Mesenchymal stem cell (in vitro differentiated cells and primary cell): ENCODE results near the gene BMPR1B.

Source experiments
- DNase-seq: peaks from one replicate; pipeline ENCODE4 v3.0.0-alpha.2; 2013
- H2AFZ ChIP-seq: one replicate; pipeline ENCODE4 v1.6.1; 2013; ENCODE audit warnings: low read depth, mild to moderate bottlenecking, control low read depth, inconsistent platforms, low read length, moderate library complexity
- H2AK5ac ChIP-seq: 2 replicates; pipeline ENCODE4 v1.6.1; 2013; ENCODE audit warnings: low read length, moderate library complexity, mild to moderate bottlenecking, inconsistent platforms; ENCODE audit not compliant: severe bottlenecking
- H2BK120ac ChIP-seq: one replicate; pipeline ENCODE4 v1.6.1; 2013; ENCODE audit warnings: low read depth, mild to moderate bottlenecking, inconsistent platforms, low read length, moderate library complexity
- H2BK12ac ChIP-seq, 2 experiments: one replicate each; pipeline ENCODE4 v1.6.1; 2013; ENCODE audit warnings: inconsistent platforms in 2 of 2, low read length in 2 of 2, mild to moderate bottlenecking in 2 of 2, moderate library complexity in 2 of 2, control low read depth in 1 of 2
- H2BK15ac ChIP-seq: one replicate; pipeline ENCODE4 v1.6.1; 2013; ENCODE audit warnings: mild to moderate bottlenecking, low read depth, inconsistent platforms; ENCODE audit not compliant: poor library complexity, severe bottlenecking
- H2BK5ac ChIP-seq: 2 replicates; pipeline ENCODE4 v1.6.1; 2013; ENCODE audit warnings: low read depth, mild to moderate bottlenecking, low read length, control low read depth, inconsistent platforms; ENCODE audit not compliant: poor library complexity, severe bottlenecking
- H3K14ac ChIP-seq, 2 experiments: one replicate each; pipeline ENCODE4 v1.6.1; 2013; ENCODE audit warnings: inconsistent platforms in 2 of 2, low read length in 2 of 2, control low read depth in 1 of 2, mild to moderate bottlenecking in 1 of 2, moderate library complexity in 1 of 2
- H3K18ac ChIP-seq, 2 experiments: one replicate each; pipeline ENCODE4 v1.6.1; 2013; ENCODE audit warnings: inconsistent platforms in 2 of 2, low read length in 2 of 2, control low read depth in 1 of 2, low read depth in 1 of 2, mild to moderate bottlenecking in 1 of 2
- H3K23ac ChIP-seq, 2 experiments: one replicate each; pipeline ENCODE4 v1.6.1; 2013; ENCODE audit warnings: inconsistent platforms in 2 of 2, low read length in 2 of 2, mild to moderate bottlenecking in 2 of 2, moderate library complexity in 2 of 2, control low read depth in 1 of 2
- H3K27ac ChIP-seq: 2 replicates; pipeline ENCODE4 v1.5.1; 2013; ENCODE audit warnings: mild to moderate bottlenecking, moderate library complexity, low read length, control low read depth, inconsistent platforms; ENCODE audit not compliant: poor library complexity, severe bottlenecking
- H3K27me3 ChIP-seq, 2 experiments: 2 replicates each; pipeline versions ENCODE4 v1.6.1 to v1.7.0; 2013; ENCODE audit warnings: low read length in 2 of 2, mild to moderate bottlenecking in 2 of 2, moderate library complexity in 2 of 2, control low read depth in 1 of 2, inconsistent platforms in 1 of 2; ENCODE audit not compliant: control insufficient read depth in 1 of 2, insufficient read depth in 1 of 2
- H3K36me3 ChIP-seq, 2 experiments: 2 replicates each; pipeline versions ENCODE4 v1.6.1 to v1.7.0; 2013; ENCODE audit warnings: low read length in 2 of 2, control low read depth in 1 of 2, inconsistent platforms in 1 of 2, low read depth in 1 of 2, mild to moderate bottlenecking in 1 of 2; ENCODE audit not compliant: insufficient read depth in 2 of 2, control insufficient read depth in 1 of 2
- H3K4ac ChIP-seq, 2 experiments: one replicate each; pipeline ENCODE4 v1.6.1; 2013; ENCODE audit warnings: inconsistent platforms in 2 of 2, low read length in 2 of 2, mild to moderate bottlenecking in 2 of 2, moderate library complexity in 2 of 2, control low read depth in 1 of 2, low read depth in 1 of 2
- H3K4me1 ChIP-seq: 2 replicates; pipeline ENCODE4 v1.6.1; 2013; ENCODE audit warnings: low read depth, low read length, control low read depth; ENCODE audit not compliant: control insufficient read depth, insufficient read depth
- H3K4me2 ChIP-seq: 2 replicates; pipeline ENCODE4 v1.6.1; 2013; ENCODE audit warnings: low read length, mild to moderate bottlenecking, inconsistent platforms; ENCODE audit not compliant: poor library complexity, severe bottlenecking
- H3K4me3 ChIP-seq, 2 experiments: 2 replicates each; pipeline versions ENCODE4 v1.5.1 to v1.7.0; 2013; ENCODE audit warnings: low read length in 2 of 2, mild to moderate bottlenecking in 2 of 2, control low read depth in 1 of 2, low read depth in 1 of 2; ENCODE audit not compliant: insufficient read depth in 1 of 2
- H3K79me1 ChIP-seq: replicated peaks from 2 replicates; pipeline ENCODE4 v1.6.1; 2013; ENCODE audit warnings: mild to moderate bottlenecking, control low read depth, low read length, inconsistent platforms; ENCODE audit not compliant: poor library complexity, severe bottlenecking
- H3K9ac ChIP-seq: 2 replicates; pipeline ENCODE4 v1.7.0; 2013; ENCODE audit warnings: mild to moderate bottlenecking, low read length, moderate library complexity
- H3K9me3 ChIP-seq: 2 replicates; pipeline ENCODE4 v1.7.0; 2013; ENCODE audit warnings: mild to moderate bottlenecking, low read length; ENCODE audit not compliant: control insufficient read depth
- H4K8ac ChIP-seq: one replicate; pipeline ENCODE4 v1.6.1; 2013; ENCODE audit warnings: inconsistent platforms, mild to moderate bottlenecking, low read length, moderate library complexity
- H4K91ac ChIP-seq: one replicate; pipeline ENCODE4 v1.6.1; 2013; ENCODE audit warnings: mild to moderate bottlenecking, low read length, inconsistent platforms
- WGBS: methylation state at CpG from one replicate; pipeline ENCODE4 v1.1.7; 2013; ENCODE audit warnings: mixed read lengths; 5-methylcytosine and 5-hydroxymethylcytosine counted together

Gene BMPR1B

DNA sequence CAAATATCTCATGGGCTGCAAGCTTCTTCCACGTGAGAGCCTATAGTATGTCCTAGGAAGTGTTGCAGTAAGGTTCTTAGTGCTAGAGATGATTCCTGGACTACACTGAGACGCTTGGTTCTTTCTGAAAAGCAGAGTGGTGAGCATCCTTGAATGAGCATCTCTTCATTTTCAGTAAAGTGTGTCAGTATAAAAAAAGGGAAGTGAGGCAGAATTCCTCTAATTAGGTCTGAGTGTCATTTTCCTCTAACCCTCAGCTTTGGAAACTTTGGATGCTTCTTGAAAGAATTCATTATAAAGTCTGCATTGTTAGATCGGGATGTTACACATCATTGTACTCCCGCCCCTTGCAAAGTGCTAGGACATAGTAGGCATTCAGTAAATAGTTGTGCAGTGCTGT, 5.2 kb downstream of the BMPR1B start:
- H3K36me3 ChIP-seq: no peaks in the 10 kb centered on the region
- no peak overlapping the region for H4K91ac ChIP-seq
- H3K14ac ChIP-seq: no peak overlapping the region
- no peak overlapping the region for H2BK15ac ChIP-seq
- no peak overlapping the region for H2BK5ac ChIP-seq
- peaks cover 5% of the 10 kb centered on the region for H3K4me1 ChIP-seq
- no peak overlapping the region for H2BK120ac ChIP-seq
- H2AK5ac ChIP-seq: no peak overlapping the region
- no peaks in the 10 kb centered on the region for H3K79me1 ChIP-seq
- no peak overlapping the region for H3K4ac ChIP-seq
- H2BK12ac ChIP-seq: no peak overlapping the region
- DNase-seq: no peak
- no peaks in the 10 kb centered on the region for H3K9me3 ChIP-seq
- H4K8ac ChIP-seq: no peak overlapping the region
- H3K4me2 ChIP-seq: no peak overlapping the region
- no peak overlapping the region for H3K18ac ChIP-seq
- no peak overlapping the region for H3K23ac ChIP-seq
- H3K27ac ChIP-seq: no peak overlapping the region
- WGBS: 92% methylated on average over 4 of the region's 4 CpGs
- H3K27me3 ChIP-seq: no peaks in the 10 kb centered on the region
- no peak overlapping the region for H3K4me3 ChIP-seq
- H2AFZ ChIP-seq: no peak overlapping the region
- H3K9ac ChIP-seq: no peak overlapping the region

DNA sequence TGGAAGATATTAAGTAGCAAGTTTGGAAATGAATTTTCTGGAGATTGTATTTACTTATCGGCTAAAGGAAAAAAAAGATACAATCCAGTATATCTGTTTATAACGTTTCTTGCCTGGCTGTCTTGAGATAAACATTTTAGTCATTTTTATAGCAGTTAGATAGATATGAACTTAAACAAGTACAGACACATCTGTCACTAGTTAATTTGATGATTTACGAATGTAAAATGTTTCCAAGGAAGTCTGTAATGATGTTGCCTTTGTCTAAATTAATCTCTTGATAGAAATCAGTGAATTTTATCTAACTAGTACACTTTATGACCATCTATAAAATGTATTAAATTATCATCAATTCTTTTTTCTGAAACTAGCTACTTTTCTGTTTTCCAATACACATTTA, 5.7 kb downstream of the BMPR1B start:
- Histone ChIP-seq H2BK120ac (no peak overlapping the region), H3K36me3 (no peaks in the 10 kb centered on the region)

DNA sequence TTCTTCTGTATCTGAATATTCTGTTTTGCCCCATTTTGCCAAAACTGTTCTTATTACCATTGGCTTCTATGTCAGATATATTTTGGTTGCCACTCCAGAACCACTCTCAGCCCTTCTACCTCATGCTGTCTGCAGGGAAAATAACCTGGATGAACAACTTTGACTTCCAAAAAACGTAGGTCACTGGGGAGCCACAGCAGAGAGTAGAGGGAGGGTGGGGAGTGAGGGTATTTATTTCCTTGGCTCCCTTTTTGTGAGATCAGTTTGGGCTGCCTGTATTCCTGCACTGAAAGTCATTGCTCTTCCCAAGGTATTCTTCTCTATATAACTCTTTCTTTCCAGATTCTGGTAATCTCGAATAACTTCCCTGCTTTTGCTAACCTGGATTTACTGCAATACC, 6.3 kb downstream of the BMPR1B start:
- Histone ChIP-seq H3K4me3 (no peak overlapping the region), H3K79me1 (no peaks in the 10 kb centered on the region), H4K8ac (no peak overlapping the region), H2BK120ac (no peak overlapping the region), H2BK15ac (no peak overlapping the region), H3K27ac (no peak overlapping the region), H3K9me3 (no peaks in the 10 kb centered on the region), H3K4me1 (no peaks in the 10 kb centered on the region), H3K9ac (no peak overlapping the region), H3K36me3 (no peaks in the 10 kb centered on the region), H3K27me3 (no peaks in the 10 kb centered on the region), H3K18ac (no peak overlapping the region), H3K4me2 (no peak overlapping the region), H4K91ac (no peak overlapping the region), H3K14ac (no peak overlapping the region), H2BK12ac (no peak overlapping the region), H2BK5ac (no peak overlapping the region), H3K4ac (no peak overlapping the region), H3K23ac (no peak overlapping the region), H2AFZ (no peak overlapping the region), H2AK5ac (no peak overlapping the region)
- 71% methylated on average over 2 of the region's 2 CpGs for WGBS
- DNase-seq: no peak

More for the DNA sequence above, 5.7 kb downstream of the BMPR1B start:
- DNase-seq: no peak
- Histone ChIP-seq H2BK5ac (no peak overlapping the region), H3K14ac (no peak overlapping the region), H3K23ac (no peak overlapping the region), H3K79me1 (no peaks in the 10 kb centered on the region), H3K27me3 (no peaks in the 10 kb centered on the region), H3K9ac (no peak overlapping the region), H2BK15ac (no peak overlapping the region), H3K4me2 (no peak overlapping the region), H3K4ac (no peak overlapping the region), H4K91ac (no peak overlapping the region), H2AK5ac (no peak overlapping the region), H3K18ac (no peak overlapping the region), H3K9me3 (no peaks in the 10 kb centered on the region), H4K8ac (no peak overlapping the region), H3K27ac (no peak overlapping the region), H2BK12ac (no peak overlapping the region), H3K4me3 (no peak overlapping the region), H2AFZ (no peak overlapping the region), H3K4me1 (peaks cover 1% of the 10 kb centered on the region)
- 60% methylated on average over 1 of the region's 3 CpGs for WGBS

DNA sequence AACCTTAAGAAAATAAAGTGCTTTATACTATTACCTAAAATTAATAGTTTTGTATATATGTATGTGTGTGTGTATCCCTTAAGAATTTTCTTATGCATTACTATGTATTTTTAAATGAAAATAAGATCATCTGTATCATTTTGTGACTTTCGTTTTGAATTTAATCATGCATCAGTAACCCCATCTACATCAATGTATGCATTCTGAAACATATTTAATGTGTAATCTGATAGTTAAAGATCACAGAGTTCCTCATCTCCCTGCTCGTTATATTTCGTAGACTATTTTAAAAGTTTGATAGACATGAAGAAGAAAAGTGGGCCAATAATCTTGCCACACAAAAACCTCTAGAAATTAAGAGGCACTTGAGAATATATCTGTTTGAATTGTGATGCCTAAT, 7.4 kb downstream of the BMPR1B start:
- H4K91ac ChIP-seq: no peak overlapping the region
- no peak overlapping the region for H2BK12ac ChIP-seq
- no peak overlapping the region for H3K14ac ChIP-seq
- no peak overlapping the region for H2AFZ ChIP-seq
- H3K27ac ChIP-seq: no peak overlapping the region
- H2BK5ac ChIP-seq: no peak overlapping the region
- H3K4me3 ChIP-seq: no peak overlapping the region
- H3K4ac ChIP-seq: no peak overlapping the region
- H3K9ac ChIP-seq: no peak overlapping the region
- H2BK15ac ChIP-seq: no peak overlapping the region
- no peaks in the 10 kb centered on the region for H3K4me1 ChIP-seq
- no peaks in the 10 kb centered on the region for H3K27me3 ChIP-seq
- H2AK5ac ChIP-seq: no peak overlapping the region
- no peaks in the 10 kb centered on the region for H3K9me3 ChIP-seq
- H3K36me3 ChIP-seq: no peaks in the 10 kb centered on the region
- H3K79me1 ChIP-seq: no peaks in the 10 kb centered on the region
- no peak overlapping the region for H3K23ac ChIP-seq
- DNase-seq: no peak
- no CpG with 5 or more reads among the region's 3 CpGs for WGBS
- H3K18ac ChIP-seq: no peak overlapping the region
- H4K8ac ChIP-seq: no peak overlapping the region
- no peak overlapping the region for H3K4me2 ChIP-seq
- no peak overlapping the region for H2BK120ac ChIP-seq
